NT2/D1 (cell line): ENCODE measurements around the gene NKX2-3.

ENCODE experiments used
- SUZ12 ChIP-seq: IDR thresholded peaks from 2 replicates; pipeline ENCODE4 v1.6.1; 2011; ENCODE audit not compliant: insufficient read length, insufficient read depth; ENCODE audit errors: extremely low read depth
- YY1 ChIP-seq: IDR thresholded peaks from 2 replicates; pipeline ENCODE4 v1.6.1; 2011; ENCODE audit not compliant: insufficient read length, insufficient read depth
- ZNF274 ChIP-seq: IDR thresholded peaks from 2 replicates; pipeline ENCODE4 v1.6.1; 2011; ENCODE audit warnings: mild to moderate bottlenecking, low read depth, low read length

GRCh38 chr10:99569961-99570360 lies 37.2 kb downstream of the NKX2-3 start:
- TF ChIP-seq SUZ12 (no peak), ZNF274 (no peak), YY1 (no peak)
